Measurements from ENCODE around the gene C16orf78.

DNA sequence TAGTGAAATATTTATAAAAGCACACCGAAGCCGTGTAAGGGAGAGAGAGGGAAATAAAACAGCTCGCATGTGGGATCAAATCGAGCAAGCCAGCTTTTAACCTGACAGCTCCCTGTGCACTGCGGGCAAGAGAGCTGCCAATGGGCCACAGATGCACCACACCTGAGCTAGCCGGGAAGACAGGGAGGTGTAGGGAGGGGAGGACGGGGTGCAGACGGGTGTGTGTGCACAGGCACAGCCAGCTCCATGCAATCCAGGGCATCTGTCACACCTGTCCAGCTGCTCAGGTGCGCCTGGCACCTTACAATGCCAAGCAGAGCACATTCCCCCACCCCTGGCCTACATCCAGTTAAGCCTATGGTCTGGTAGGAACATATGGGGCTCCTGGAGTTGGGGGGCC lies 70.0 kb downstream of the C16orf78 start:
- TF ChIP-seq, protein P1, sequence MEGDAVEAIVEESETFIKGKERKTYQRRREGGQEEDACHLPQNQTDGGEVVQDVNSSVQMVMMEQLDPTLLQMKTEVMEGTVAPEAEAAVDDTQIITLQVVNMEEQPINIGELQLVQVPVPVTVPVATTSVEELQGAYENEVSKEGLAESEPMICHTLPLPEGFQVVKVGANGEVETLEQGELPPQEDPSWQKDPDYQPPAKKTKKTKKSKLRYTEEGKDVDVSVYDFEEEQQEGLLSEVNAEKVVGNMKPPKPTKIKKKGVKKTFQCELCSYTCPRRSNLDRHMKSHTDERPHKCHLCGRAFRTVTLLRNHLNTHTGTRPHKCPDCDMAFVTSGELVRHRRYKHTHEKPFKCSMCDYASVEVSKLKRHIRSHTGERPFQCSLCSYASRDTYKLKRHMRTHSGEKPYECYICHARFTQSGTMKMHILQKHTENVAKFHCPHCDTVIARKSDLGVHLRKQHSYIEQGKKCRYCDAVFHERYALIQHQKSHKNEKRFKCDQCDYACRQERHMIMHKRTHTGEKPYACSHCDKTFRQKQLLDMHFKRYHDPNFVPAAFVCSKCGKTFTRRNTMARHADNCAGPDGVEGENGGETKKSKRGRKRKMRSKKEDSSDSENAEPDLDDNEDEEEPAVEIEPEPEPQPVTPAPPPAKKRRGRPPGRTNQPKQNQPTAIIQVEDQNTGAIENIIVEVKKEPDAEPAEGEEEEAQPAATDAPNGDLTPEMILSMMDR (IDR thresholded peaks at IDR 0.05) = no peak
- TF ChIP-seq EZH2phosphoT487 (IDR thresholded peaks at IDR 0.05) (no peak), EZH2 (IDR thresholded peaks at IDR 0.05) (no peak)

Measured in neural progenitor cell (in vitro differentiated cells).